ENCODE data around the gene RGMB. TPM values are rescaled to one million over a fixed set of nuclear protein-coding genes. Genes with fewer than 3 reads are reported as not detected.

The RGMB gene
- total and polyA plus RNA-seq, 2 donors (not counting 3 experiments of a cell fraction or from before 2014, with no cell fraction given), result 15.0 to 31.3 TPM

DNA sequence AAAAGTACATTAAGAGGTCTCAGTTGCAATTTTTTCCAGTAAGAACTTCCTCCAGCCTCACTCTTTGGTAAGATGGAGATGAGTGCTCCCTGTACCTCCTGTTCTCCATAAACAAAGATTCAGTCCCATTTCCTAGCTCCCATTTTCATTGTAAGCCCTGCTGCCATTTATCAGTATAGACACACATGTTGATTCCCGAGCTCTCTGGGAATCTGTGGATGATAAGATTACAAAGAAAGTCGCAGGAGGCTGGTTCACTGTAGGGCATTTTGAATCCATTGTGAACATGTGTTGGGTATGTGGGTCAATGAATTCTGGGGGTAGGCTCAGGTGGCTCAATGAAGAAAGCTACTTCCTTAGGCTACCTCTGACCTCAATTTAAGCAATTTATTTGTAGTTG, 36.7 kb downstream of the RGMB start:
- H4K20me1 ChIP-seq (replicated peaks; ENCODE audit: control insufficient read depth, extremely low read depth, insufficient read depth, low read length), result no peaks in the 10 kb centered on the region

More for the DNA sequence above, 36.7 kb downstream of the RGMB start:
- H3K36me3 ChIP-seq (ENCODE audit: control insufficient read depth in 2 of 2, extremely low read depth in 1 of 2, insufficient read depth in 2 of 2, low read length in 2 of 2), result no peaks in the 10 kb centered on the region
- no peak for FAIRE-seq
- no peak overlapping the region for H3K4me3 ChIP-seq (replicated peaks in 1 of 3; ENCODE audit: insufficient read depth in 1 of 3, low read depth in 1 of 3, low read length in 3 of 3)
- dilution Hi-C loops (cut with MboI; ENCODE audit: extremely low pct_ligation_motif_present, low sequenced_read_pairs) (no loop called here), intact Hi-C loops (cut with micrococcal nuclease) (no loop called here)
- H3K9me1 ChIP-seq (replicated peaks; ENCODE audit: control insufficient read depth, extremely low read depth, insufficient read depth, low read length), result no peaks in the 10 kb centered on the region
- H3K27ac ChIP-seq (ENCODE audit: insufficient read depth, low read depth, low read length), result no peak overlapping the region
- H3K4me2 ChIP-seq (ENCODE audit: insufficient read depth, low read length), result no peak overlapping the region
- no peak overlapping the region for H2AFZ ChIP-seq (ENCODE audit: low read depth, low read length)
- H3K4me1 ChIP-seq (ENCODE audit: control insufficient read depth, extremely low read depth, insufficient read depth, low read length), result no peaks in the 10 kb centered on the region
- TF ChIP-seq EZH2 (IDR thresholded peaks at IDR 0.05; ENCODE audit: borderline replicate concordance, low read depth, low read length, severe bottlenecking), result no peak
- no peak for TF ChIP-seq GATA2 (IDR thresholded peaks at IDR 0.05; ENCODE audit: insufficient read depth, insufficient read length, low read depth, low read length)
- TF ChIP-seq POLR2A (IDR thresholded peaks at IDR 0.05; ENCODE audit: low read depth, low read length), result no peak
- TF ChIP-seq JUN (IDR thresholded peaks at IDR 0.05; ENCODE audit: borderline replicate concordance, insufficient read depth, insufficient read length, low read depth), result no peak
- TF ChIP-seq MAX (IDR thresholded peaks at IDR 0.05; ENCODE audit: insufficient read depth, insufficient read length), result no peak
- no peak for TF ChIP-seq CTCF (IDR thresholded peaks at IDR 0.05; ENCODE audit: extremely low read depth in 1 of 2, insufficient read depth in 1 of 2, low read depth in 1 of 2, low read length in 2 of 2)
- TF ChIP-seq POLR2AphosphoS5 (IDR thresholded peaks at IDR 0.05; ENCODE audit: insufficient read depth, low read depth, low read length), result no peak
- TF ChIP-seq FOS (IDR thresholded peaks at IDR 0.05; ENCODE audit: borderline replicate concordance, insufficient read depth, low read length), result no peak
- no peak for TF ChIP-seq MYC (IDR thresholded peaks at IDR 0.05; ENCODE audit: low read depth, low read length)
- H3K27me3 ChIP-seq (ENCODE audit: control insufficient read depth in 2 of 2, insufficient read depth in 2 of 2, low read length in 2 of 2), result no peaks in the 10 kb centered on the region
- H3K79me2 ChIP-seq (ENCODE audit: control insufficient read depth, insufficient read depth, low read length), result no peaks in the 10 kb centered on the region
- no peak overlapping the region for H3K9ac ChIP-seq (replicated peaks; ENCODE audit: extremely low read depth, insufficient read depth, low read length)
- no peak for DNase-seq (ENCODE audit: low read depth, low spot score)
- H3K9me3 ChIP-seq (replicated peaks; ENCODE audit: control insufficient read depth, insufficient read depth, low read length), result peaks cover 2% of the 10 kb centered on the region
- POLR2A ChIA-PET, result no interaction called here
- CTCF ChIA-PET, result interaction anchor here (0.9 to 1.6 kb wide), 2 partner anchors 9 to 14 kb away, joined by 3 to 7 read pairs; no protein-coding TSS in a partner anchor
- BruUV-seq (replicated peaks), result no TSS peak

Data from endothelial cell of umbilical vein (primary cell).